ENCODE data around the gene NINJ1.

NINJ1 gene

DNA sequence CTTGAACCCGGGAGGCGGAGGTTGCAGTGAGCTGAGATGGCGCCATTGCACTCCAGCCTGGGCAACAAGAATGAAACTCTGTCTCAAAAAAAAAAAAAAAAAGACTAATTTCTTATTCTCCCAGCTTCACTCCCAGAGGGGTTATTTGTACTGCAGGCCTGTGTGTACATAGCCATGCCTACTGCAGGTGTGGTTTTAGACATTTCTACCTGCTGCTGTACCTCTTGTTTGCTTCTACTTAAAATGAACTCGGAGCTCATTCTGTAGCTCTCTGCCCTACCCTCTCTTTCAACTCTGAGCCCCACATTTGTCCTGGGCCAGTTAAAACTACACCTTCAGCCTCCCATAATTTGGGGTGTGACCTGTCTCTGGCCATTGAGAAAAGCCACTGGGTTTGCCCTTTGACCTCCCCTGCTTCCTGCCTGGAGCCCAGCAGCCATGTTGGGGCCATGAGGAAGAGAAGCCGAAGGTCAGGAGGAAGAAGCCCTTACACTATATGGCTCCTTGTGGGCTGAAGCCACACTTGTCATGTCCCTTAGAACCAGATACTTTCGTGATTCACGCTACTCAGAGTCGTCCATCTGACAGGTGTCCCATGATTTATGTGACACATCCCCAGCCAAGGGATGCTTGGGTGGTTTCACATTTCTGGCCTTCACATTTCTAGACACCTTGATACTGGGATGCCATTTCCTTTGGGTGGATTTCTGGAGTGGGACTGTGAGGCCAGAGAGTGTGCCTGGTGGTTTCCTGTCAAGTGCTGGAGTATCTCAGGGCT, 47.4 kb downstream of the NINJ1 start:
- DNase-seq, result no peak

DNA sequence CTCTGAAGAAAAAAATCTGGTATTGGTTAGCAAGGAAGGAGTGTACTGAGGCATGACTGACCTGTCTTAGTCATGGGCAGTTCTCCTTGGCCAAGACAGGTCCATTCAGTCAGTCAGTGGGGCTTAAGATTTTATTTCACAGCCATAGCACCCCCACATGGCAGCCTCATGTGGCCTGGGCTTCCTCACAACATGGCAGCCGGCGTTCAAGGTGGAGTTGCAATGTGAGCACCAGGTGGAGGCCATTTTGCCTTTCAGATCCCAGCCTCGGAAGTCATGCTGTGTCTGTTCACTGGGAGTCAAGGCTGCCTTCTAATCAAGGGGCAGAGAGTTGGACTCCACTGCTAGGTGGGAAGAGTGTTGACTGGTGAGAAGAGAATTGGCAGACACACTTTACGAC, 48.4 kb downstream of the NINJ1 start:
- DNase-seq, result no peak

DNA sequence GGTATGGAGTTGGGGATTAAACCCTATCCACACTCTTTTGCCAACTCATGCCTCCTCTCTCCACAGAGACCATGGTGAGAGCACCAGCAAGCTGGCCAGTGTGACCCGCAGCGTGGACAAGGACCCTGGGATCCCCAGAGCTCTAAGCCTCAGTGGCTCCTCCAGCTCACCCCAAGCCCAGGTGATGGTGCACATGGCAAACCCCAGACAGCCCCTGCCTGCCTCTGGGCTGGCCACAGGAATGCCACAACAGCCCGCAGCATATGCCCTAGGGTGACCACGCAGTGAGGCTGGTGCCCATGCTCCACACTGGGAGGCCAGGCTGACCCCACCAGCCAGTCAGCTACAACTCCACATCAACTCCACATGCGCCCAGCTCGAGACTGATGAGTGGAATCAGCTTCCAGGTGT, 49.6 kb downstream of the NINJ1 start:
- no peak for DNase-seq

DNA sequence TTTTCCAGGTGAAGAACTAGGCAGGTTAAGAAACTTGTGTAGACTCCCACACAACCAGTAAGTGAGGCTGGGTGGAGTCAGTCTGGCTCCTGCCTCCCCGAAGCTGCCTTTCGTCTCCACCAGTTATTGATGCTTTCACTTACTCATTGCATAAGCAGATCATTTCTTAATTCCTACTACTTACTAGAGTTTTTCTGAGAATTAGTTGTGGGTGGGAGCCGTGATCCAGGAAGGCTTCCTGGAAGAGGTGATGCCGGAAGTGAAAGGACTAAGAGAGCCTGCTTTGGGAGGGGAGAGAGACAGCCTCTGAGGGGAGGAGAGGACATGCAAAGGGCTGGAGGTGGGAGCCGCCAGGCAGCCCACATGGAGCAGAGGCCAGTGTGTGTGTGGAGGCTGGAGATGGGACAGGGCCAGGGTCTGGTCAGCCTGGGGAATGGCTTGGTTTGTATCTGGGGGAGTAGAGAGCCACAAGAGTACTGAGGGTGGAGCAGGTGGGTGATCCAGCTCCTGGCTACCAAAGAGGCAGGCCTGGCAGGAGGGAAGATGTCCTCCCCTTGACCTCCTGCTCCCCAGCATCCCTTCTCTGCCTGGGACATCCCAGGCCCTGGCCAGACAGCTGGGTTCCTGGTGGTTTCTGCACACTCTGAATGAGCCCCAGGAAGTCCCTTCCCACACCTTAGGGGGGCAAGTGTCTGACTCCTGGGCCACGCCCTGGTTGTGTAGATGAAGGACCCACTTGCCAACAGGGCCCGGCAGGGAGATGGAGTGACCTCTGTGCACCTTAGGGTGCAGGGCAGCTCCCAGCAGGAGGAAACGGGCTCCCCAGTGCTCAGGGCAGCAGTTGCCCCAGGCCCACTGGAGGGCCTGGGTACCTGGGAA, 50.2 kb downstream of the NINJ1 start:
- DNase-seq, result no peak

DNA sequence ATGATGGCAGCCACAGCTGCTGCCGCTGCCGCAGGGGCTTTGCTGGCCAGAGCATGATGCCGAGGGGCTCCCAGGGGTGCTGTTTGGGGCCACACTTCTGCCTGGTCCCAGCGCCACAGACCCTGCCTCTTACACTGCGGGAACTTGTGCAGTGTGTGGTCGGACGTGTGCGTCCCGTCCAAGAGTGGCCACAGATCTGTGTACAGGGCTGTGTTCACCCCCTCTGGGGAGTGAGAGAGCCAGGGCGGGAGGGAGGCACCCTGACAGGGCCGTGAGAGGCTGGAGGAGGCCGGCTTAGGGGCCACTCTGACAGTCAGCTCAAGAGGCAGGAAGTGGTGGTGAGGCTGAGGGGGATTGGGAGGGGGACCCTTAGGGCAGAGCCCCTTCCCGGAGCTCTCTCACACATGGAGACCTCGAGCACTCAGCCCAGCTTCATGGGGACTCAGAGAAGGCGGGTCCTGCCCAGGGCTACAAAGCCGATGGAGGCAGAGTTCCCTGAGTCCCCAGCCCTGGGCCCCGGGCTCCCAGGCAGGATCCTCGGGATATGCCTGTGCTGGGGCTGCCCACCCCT, 51.1 kb downstream of the NINJ1 start:
- DNase-seq, result no peak

DNA sequence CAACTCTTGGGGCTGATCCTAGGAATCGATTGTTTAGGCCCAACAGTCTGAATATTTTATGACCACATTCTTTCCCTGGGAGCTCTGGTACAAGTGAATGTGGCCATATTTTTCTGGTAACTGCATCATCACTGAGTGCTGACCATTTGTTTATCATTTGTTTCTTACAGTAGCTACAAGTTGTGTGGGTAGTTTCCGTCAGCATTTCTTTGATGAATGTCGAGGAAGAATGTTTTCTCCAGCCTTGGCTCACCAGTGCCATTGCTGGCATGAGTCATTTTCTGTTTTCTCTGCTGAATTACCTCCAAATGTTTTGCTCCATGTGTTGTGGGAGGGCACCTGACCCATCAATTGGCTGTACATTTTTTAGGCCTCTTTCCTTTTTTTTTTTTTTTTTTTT, 52.1 kb downstream of the NINJ1 start:
- DNase-seq, result no peak

DNA sequence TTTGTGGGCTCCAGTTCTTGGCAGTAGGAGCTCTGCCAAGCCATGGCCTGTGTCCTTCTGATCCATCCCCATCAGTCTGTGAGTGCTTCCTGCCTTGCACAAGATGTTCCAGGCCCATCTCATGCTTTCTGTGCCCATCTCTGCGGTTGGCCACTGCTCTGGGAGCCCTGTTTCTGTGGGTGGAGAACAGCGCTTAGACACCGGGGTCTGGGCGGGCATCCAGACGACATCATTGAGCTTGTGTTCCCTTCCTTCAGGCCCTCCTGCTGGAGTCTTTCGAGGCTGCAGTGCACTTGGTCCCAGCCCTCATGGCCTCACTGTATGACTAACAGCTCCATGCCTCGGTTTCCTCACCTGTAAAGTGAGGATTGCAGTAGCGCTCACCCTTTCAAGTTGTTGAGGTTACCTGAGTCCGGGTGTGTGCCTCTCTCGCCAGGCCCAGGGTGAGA, 52.9 kb downstream of the NINJ1 start:
- DNase-seq, result no peak

DNA sequence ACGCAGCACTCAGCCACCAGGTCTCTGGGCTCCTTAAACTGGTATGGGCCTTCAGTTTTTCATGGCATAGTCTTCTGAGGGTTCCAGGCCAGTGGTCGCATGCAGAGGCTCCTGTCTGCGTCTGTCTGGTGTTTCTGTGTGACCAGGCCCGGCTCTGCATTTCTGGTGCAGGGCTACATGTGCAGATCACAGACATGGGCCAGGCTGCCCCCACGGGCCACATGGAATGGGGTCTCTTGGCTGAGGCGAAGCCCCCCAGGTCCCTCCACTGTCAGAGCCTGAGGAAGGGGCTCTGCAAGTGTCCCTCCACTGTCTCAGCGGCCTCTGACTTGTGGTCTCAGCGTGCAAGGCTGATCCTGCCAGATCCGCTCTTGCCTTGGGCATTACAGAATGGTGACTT, 53.6 kb downstream of the NINJ1 start:
- no peak for DNase-seq

DNA sequence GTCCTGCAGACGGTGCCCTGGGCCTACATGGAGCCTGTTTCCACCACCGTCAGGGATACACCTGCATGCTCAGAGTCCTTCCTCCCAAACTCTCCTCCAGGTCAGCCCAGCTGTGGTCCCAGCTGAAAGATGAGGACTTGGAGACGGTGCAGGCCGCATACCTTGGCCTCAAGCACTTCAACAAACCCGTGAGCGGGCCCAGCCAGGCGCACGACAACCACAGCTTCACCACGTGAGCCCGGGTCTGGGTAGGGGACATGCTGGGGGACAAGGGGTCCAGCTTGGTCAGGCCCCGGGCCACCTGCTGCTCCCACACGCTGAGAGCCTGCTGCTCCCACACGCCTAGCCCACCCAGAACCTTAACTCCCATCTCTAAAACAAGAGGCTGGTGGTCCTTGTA, 54.7 kb downstream of the NINJ1 start:
- no peak for DNase-seq

DNA sequence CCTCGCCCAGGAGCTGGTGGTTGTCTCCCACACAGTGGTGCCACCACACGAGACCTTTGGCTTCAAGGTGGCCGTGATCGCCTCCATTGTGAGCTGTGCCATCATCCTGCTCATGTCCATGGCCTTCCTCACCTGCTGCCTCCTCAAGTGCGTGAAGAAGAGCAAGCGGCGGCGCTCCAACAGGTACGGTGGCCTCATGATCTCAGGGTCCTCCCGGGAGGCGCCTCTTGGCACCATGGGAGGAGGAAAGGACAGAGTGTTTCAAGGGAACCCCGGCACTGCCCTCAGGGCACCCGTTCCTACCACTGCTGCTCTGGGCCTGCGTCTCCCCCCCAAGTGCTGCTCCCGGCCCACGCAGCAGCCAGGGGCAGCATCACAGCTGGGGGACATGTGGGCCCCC, 56.2 kb downstream of the NINJ1 start:
- DNase-seq, result no peak

DNA sequence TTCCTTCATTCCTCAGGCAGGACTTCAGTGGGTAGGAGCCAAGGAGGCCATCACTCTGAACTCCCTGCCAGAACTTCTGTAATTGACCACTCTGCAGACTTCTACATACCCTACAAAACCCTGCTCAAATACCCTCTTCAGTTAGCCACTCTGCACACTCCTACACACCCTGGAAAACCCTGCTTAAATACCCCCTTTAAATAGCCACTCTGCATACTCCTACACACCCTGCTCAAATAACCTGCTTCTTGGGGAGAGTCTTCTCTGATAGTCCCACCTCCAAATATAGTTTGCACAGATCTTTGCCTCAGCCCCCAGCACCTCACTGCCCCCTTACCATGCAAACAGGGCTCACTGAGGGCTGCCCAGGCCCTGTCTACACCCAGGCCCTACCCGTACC, 56.7 kb downstream of the NINJ1 start:
- DNase-seq, result no peak

DNA sequence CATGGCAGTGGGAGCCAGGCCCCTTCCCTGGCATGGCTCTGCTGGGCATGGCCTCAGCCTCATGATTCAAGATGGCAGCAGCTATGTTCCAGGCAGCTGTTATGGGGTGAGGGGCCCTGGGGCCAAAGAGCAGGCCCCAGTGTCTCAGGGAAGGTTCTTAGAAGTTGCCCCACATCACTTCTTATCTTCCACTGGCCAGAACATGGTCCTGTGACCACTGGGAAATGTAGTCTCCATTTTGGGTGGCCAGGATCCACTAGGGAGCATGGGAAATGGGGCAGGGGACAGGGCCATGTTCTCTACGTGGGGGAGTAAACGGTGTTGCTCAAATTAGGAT, 57.3 kb downstream of the NINJ1 start:
- no peak for DNase-seq

DNA sequence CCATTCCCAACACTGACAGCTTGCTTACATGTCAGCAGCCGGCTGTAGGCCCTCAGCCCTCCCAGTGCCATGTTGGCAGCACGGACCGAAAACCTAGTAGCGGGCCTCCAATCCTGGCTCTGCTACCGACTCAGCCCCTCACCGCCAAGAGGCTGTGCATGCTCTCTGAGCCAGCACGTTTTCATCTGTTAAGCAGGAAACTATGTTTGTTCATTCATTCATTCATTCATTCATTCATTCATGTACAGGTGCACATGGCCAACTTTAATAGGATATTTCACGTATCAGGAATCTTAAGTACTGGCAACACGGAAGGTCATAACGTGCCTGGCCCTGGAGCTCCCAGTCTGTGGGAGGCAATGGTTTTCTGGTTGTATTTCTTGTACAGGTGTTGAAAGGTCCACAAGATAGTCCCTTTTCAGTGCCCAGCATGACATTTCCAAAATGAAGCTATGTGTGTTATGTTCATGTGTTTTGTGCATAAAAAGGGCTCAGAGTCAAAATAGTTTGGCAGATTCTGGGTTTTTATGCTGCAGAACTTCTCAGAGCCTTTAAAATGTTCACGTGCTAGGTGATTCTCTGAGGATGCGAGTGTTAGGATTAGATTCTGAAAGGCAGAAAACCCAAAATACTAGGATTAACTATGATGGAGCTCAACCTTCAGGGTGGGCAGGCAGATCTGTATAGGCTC, 57.8 kb downstream of the NINJ1 start:
- no peak for DNase-seq

DNA sequence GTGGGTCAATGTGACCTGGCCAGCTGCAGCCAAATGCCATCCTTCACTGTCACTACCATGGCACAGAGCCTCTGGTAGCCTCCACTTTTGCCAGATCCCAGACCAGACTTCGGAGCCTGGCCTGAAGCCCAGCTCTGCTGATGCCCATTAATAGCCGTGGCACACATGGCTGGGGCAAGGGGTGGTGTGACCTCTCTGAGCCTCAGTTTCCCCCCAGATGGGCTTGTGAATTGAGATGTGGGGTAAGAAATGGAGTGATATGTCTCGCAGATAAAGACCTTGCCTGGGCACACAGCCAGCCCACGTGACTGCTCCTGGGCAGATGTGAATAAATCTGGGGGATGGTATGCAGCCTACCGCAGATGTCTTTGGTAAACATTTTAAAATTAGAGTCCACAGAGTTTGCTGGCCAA, 61.7 kb downstream of the NINJ1 start:
- no peak for DNase-seq

Data from CD4-positive, alpha-beta T cell treated with Interleukin-17A for 1 hour (primary cell).